GM12878 (cell line): ENCODE measurements around the gene FBN3.

ENCODE experiments used
- ATF3 ChIP-seq: IDR thresholded peaks from 2 replicates; pipeline ENCODE4 v1.6.1; 2011; ENCODE audit warnings: low read depth, mild to moderate bottlenecking, low read length, moderate library complexity, borderline replicate concordance; ENCODE audit errors: extremely low read depth
- BHLHE40 ChIP-seq, 2 experiments: fragments of 450-650 bp in 1 of 2; IDR thresholded peaks; 2 replicates each; pipeline ENCODE4 v1.6.1; 2011 to 2017; ENCODE audit warnings: low read depth in 2 of 2, borderline replicate concordance in 1 of 2, improper control_type of control experiment in 1 of 2, low read length in 1 of 2, mild to moderate bottlenecking in 1 of 2
- CTCF ChIP-seq, 3 experiments: IDR thresholded peaks in 2 of 3; conservative IDR thresholded peaks in 1 of 3; 2 replicates each; pipeline ENCODE4 v1.5.1; 2011; ENCODE audit warnings: low read depth in 3 of 3, low read length in 3 of 3, mild to moderate bottlenecking in 3 of 3, control low read depth in 2 of 3, moderate library complexity in 2 of 3, inconsistent platforms in 1 of 3, mixed read lengths in 1 of 3; ENCODE audit not compliant: control insufficient read depth in 2 of 3, insufficient read depth in 1 of 3; ENCODE audit errors: extremely low read depth in 1 of 3
- ETV6 ChIP-seq, 2 experiments: fragments of 450-650 bp in 1 of 2; IDR thresholded peaks in 1 of 2; conservative IDR thresholded peaks in 1 of 2; 2 replicates each; pipeline ENCODE4 v1.6.1; 2014; ENCODE audit warnings: antibody characterized with exemption in 1 of 2, borderline replicate concordance in 1 of 2, low read depth in 1 of 2, mild to moderate bottlenecking in 1 of 2, moderate library complexity in 1 of 2
- KDM1A ChIP-seq: fragments of 200-600 bp; sonication (generic); IDR thresholded peaks from 2 replicates; pipeline ENCODE4 v1.6.1; 2016; ENCODE audit warnings: borderline replicate concordance
- MEF2B ChIP-seq: fragments of 450-650 bp; IDR thresholded peaks from 2 replicates; pipeline ENCODE4 v1.6.1; 2018; ENCODE audit warnings: mild to moderate bottlenecking, moderate library complexity; ENCODE audit not compliant: partially characterized antibody, poor library complexity, severe bottlenecking
- MTA3 ChIP-seq: IDR thresholded peaks from 2 replicates; pipeline ENCODE4 v1.6.1; 2012; ENCODE audit warnings: low read length, inconsistent platforms, borderline replicate concordance
- POLR2AphosphoS2 ChIP-seq: IDR thresholded peaks from 2 replicates; pipeline ENCODE4 v1.6.1; 2011; ENCODE audit warnings: low read depth, mild to moderate bottlenecking, low read length, improper control_type of control experiment, moderate library complexity
- RBBP5 ChIP-seq: fragments of 200-600 bp; sonication (generic); conservative IDR thresholded peaks from 2 replicates; pipeline ENCODE4 v1.6.1; 2016
- SIN3A ChIP-seq: IDR thresholded peaks from 2 replicates; pipeline ENCODE4 v1.6.1; 2012; ENCODE audit warnings: low read depth, low read length, improper control_type of control experiment

GRCh38 chr19:8052464-8052859, 96.9 kb downstream of the FBN3 start, which contains the start of gene CCL25:
- TF ChIP-seq SIN3A (no peak), MTA3 (no peak), RBBP5 (no peak), MEF2B (no peak), CTCF (IDR thresholded peaks at IDR 0.05 in 2 of 3, conservative IDR thresholded peaks at IDR 0.05 in 1 of 3; ENCODE audit: control insufficient read depth in 2 of 3, extremely low read depth in 1 of 3, insufficient read depth in 1 of 3, low read depth in 3 of 3, low read length in 3 of 3) (no peak), ETV6 (conservative IDR thresholded peaks at IDR 0.05 in 1 of 2, IDR thresholded peaks at IDR 0.05 in 1 of 2; ENCODE audit: borderline replicate concordance in 1 of 2, low read depth in 1 of 2) (no peak), KDM1A (no peak), BHLHE40 (IDR thresholded peaks at IDR 0.05; ENCODE audit: borderline replicate concordance in 1 of 2, low read depth in 2 of 2, low read length in 1 of 2) (no peak), POLR2AphosphoS2 (no peak), ATF3 (no peak)
